C4-2B (cell line): ENCODE results near the gene INSR.

Experiments used
- H3K27ac ChIP-seq: fragments of 450-650 bp; 2 replicates; pipeline ENCODE4 v1.5.1; 2017
- ZFX ChIP-seq: fragments of 450-650 bp; IDR thresholded peaks from 2 replicates; pipeline ENCODE4 v1.6.1; 2017
- TF ChIP-seq, protein P1 (sequence below): fragments of 450-650 bp; conservative IDR thresholded peaks from 2 replicates; pipeline ENCODE4 v1.5.1; 2017; ENCODE audit warnings: mild to moderate bottlenecking

INSR gene

DNA sequence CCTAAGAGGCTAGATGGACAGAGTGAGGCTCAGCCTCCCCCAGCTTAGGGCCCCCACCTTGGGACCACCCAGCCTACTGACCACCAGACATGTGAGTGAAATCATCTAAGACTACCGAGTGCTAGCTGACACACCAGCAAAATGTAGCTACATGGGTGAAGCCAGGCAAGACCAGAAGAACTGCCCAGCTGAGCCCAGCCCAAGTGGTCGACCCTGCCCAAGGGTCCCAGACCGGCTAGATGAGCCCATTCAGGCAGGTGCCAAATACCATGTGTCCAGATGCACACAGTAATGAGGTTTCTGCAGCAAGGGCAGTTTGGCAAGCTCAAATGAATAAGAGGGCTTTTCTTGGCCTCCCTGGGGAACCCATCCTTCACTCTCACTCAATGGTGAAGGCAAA is 168.1 kb downstream of the INSR start:
- TF ChIP-seq, protein P1, sequence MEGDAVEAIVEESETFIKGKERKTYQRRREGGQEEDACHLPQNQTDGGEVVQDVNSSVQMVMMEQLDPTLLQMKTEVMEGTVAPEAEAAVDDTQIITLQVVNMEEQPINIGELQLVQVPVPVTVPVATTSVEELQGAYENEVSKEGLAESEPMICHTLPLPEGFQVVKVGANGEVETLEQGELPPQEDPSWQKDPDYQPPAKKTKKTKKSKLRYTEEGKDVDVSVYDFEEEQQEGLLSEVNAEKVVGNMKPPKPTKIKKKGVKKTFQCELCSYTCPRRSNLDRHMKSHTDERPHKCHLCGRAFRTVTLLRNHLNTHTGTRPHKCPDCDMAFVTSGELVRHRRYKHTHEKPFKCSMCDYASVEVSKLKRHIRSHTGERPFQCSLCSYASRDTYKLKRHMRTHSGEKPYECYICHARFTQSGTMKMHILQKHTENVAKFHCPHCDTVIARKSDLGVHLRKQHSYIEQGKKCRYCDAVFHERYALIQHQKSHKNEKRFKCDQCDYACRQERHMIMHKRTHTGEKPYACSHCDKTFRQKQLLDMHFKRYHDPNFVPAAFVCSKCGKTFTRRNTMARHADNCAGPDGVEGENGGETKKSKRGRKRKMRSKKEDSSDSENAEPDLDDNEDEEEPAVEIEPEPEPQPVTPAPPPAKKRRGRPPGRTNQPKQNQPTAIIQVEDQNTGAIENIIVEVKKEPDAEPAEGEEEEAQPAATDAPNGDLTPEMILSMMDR: no peak
- TF ChIP-seq ZFX: no peak
- no peak overlapping the region for H3K27ac ChIP-seq

DNA sequence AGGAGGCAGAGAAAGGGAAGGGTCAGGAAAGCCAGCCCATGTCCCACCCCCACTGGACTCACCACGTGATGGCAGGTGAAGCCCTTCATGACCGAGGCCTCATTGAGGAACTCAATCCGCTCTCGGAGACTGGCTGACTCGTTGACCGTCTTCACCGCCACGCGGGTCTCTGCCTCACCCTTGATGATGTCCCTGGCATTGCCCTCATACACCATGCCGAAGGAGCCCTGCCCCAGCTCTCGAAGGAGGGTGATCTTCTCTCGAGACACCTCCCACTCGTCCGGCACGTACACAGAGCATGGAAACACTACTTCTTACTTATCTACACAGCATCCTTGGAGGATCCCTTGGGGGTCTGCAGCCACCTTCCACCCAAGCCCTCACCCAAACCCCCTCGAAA is 169.0 kb downstream of the INSR start:
- H3K27ac ChIP-seq: no peak overlapping the region
- no peak for TF ChIP-seq ZFX
- TF ChIP-seq, protein P1: no peak

DNA sequence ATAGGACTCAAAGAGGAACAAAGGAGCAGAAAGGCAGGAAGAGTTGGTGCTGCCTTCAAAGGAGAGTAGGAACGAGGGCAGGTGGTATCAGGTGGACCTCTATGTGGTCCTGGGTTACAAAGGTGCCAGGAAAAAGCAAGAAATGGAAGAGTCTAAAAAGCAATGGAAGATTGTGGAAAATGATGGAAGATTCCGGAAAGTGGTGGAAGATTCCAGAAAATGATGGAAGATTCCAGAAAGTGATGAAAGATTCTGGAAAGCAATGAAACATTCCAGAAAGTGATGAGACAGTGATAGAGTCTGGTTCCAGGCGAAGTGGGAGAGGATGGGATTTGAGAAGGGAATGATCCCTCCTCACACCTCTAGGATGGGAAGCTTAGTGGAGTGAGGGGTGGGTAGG is 169.4 kb downstream of the INSR start:
- H3K27ac ChIP-seq: no peak overlapping the region
- TF ChIP-seq, protein P1: no peak
- no peak for TF ChIP-seq ZFX

DNA sequence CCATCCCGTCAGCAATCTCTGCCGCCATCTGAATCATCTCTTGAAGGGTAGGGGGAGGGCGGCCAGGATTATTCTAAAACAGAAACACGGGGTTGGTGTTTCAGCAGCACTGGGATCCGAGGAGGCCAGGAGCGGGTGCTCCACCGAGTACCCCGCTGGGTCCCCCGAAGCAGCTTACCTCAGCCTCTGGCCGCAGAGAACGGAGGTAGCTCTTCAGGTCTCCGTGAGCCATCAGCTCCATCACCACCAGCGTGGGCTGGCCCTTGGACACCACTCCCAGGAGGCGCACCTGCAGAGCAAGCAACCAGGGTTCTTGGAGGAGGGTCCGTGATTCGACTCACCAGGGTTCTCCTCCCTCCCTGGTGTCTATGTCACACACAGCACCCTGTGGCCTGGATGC is 171.5 kb downstream of the INSR start:
- TF ChIP-seq ZFX: no peak
- TF ChIP-seq, protein P1: no peak
- no peak overlapping the region for H3K27ac ChIP-seq

DNA sequence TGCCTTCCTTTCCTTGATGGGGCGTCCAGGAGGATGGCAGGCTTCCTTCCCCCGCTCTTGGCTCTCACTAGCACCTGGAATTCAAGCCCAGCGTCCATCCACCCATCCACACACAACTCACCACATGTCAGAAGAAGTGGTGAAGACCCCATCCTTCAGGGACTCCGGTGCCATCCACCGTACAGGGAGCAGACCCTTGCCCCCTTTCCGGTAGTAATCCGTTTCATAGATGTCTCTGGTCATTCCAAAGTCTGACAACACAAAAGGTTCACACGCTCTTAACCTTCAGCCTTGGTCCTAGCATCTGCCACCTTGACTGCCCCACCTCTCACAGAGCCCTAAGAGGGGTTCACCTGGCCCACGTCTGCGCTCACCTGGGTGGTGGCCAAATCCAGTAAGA is 173.7 kb downstream of the INSR start:
- TF ChIP-seq, protein P1: no peak
- no peak for TF ChIP-seq ZFX
- H3K27ac ChIP-seq: no peak overlapping the region

DNA sequence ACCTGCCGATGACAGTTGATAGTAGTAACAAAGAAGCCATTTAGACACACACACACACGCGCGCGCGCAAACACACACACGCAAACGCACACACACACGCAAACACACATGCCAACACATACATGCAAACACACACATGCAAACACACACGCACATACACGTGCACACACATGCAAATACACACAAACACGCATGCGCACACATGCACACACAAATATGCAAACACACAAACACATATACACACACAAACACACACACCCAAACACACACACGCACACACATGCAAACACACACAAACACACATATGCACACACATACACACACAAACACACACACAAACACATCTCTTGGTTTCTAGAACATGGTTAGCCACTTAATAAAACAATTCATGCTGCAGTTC is 174.6 kb downstream of the INSR start:
- TF ChIP-seq, protein P1: no peak
- no peak for TF ChIP-seq ZFX
- no peak overlapping the region for H3K27ac ChIP-seq

DNA sequence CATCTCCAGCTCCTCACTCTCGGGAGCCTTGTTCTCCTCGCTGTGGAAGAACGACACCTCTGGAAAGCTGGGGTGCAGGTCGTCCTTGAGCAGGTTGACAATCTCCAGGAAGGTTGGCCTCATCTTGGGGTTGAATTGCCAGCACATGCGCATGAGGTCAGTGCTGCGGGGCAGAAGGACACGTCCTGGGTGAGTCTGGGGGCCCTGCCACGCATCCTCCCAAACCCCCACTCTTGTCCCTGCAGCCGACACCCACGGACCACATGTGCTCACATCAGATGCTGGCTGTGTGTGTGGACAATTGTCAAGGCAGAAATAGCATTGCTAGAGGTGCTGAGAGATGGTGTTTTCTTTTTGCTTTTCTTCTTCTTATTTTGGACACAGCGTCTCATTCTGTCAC is 177.0 kb downstream of the INSR start:
- TF ChIP-seq, protein P1: no peak
- no peak for TF ChIP-seq ZFX
- H3K27ac ChIP-seq: no peak overlapping the region
